Left colon (tissue), 2 donors: ENCODE measurements around the gene APOBEC3C. TPM values are rescaled to one million over a fixed set of nuclear protein-coding genes. Genes with fewer than 3 reads are reported as not detected.
"Not testable (repeated sequence)": the region's sequence is repeated elsewhere in the genome, so short reads cannot be mapped to it uniquely, and the experiment has no call there.

Source experiments
- ATAC-seq: fragments of 200-7000 bp; cut with Tn5 transposase; one replicate; pipeline ENCODE4 v1.9.1; 2020; ENCODE audit warnings: mild to moderate bottlenecking, moderate library complexity
- DNase-seq, 2 donors: peaks; one replicate each; pipeline ENCODE4 v3.0.0-alpha.2; 2020
- intact Hi-C, 2 donors: fragments of 100-400 bp; cut with DNase I in 1 of 2; cut with micrococcal nuclease in 1 of 2; formaldehyde crosslinking; loops; one replicate each; pipeline versions ENCODE4 v1.11.2 to v1.14.0; 2022; cut with DNase I, micrococcal nuclease
- total RNA-seq, 2 donors: library from RNA; stranded (reverse); fragmentation: NEBNext Ultra II Directional; extraction: Animal tissue kit (Norgen Biotek cat#: 25700); gene quantifications; one replicate each; pipeline ENCODE4 v1.2.1, GENCODE V29; 2021
- donor health status: DM: no; HTN: no; CAD: no.
- donor health status: DM: yes; HTN: yes; CAD: no.

The APOBEC3C gene
- total RNA-seq, 2 donors from 2014 or later, result 19.9 to 37.7 TPM

DNA sequence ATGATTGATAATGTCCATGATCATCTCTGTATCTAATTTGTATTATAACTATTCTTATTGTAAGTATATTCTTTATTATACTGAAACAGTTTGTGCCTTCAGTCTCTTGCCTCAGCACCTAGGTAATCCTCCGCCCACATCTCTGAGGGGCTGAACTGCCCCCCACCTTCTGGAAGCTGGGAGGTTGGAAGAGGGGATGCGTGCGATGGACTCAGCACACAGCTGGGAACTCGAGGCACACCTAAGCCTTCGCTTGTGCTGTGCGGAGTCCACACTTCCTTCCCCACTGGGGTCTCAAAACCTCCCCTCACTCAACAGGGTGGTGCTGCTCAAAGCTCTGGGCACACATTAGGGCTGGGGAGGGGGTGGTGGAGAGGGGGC, 506 bp upstream of the APOBEC3C start:
- ATAC-seq, intact Hi-C loops, DNase-seq: not testable (repeated sequence)

DNA sequence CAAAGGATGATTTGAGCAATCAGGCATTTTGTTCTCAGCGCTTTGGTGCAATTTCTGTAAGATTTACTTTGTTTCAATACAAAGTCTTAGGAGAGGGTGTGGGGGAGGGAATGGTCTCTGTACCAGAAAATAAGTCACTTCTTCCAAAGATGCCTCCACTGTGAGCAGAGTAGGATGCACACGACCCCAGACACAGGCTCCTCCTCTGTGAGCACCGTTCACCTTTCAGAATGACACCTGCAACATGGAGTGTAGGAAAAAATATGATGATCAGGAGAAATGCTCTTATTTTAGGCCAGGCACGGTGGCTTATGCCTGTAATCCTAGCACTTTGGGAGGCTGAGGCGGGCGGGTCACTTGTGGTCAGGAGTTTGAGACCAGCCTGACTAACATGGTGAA, 665 bp downstream of the APOBEC3C start:
- peak; percentile 12 for ATAC-seq
- intact Hi-C loops, DNase-seq: not testable (repeated sequence)

GRCh38 chr22:39016592-39016991, 2.5 kb downstream of the APOBEC3C start:
- intact Hi-C loops, result no loop called here

GRCh38 chr22:39017596-39018365, 3.7 kb downstream of the APOBEC3C start:
- DNase-seq, result no peak
- ATAC-seq, result no peak
- intact Hi-C loops, result no loop called here

More at GRCh38 chr22:39016592-39016991, 2.5 kb downstream of the APOBEC3C start:
- ATAC-seq, result no peak
- DNase-seq, result no peak

DNA sequence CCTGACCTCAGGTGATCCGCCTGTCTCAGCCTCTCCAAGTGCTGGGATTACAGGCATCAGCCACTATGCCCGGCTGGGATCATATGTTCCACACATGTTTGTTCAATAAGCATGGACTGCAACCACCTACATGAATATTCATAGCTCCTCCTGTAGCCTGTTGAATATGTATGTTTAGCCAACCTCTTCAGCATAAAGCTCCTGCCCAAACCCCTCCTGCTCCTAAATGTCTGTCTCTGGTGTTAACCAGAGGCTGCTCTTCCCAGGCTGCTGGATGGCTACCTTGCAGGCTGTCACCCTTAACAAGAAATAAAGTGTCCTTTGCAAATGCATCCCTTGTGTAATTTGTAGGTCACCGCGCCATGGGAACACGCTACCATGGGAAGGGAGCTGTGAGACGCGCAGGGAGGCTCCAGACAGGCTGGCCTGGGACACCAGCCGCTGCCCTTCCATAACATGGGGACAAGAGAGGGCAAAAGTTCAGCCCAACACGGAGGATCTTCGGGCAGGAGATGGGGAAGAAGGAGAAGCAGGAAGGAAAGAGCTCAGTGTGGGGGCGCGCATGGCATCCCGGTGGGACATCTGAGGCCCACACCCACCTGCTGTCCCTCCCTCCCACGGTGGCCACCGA, 6.1 kb downstream of the APOBEC3C start:
- ATAC-seq, result peak; percentile 14
- DNase-seq, intact Hi-C loops: not testable (repeated sequence)

DNA sequence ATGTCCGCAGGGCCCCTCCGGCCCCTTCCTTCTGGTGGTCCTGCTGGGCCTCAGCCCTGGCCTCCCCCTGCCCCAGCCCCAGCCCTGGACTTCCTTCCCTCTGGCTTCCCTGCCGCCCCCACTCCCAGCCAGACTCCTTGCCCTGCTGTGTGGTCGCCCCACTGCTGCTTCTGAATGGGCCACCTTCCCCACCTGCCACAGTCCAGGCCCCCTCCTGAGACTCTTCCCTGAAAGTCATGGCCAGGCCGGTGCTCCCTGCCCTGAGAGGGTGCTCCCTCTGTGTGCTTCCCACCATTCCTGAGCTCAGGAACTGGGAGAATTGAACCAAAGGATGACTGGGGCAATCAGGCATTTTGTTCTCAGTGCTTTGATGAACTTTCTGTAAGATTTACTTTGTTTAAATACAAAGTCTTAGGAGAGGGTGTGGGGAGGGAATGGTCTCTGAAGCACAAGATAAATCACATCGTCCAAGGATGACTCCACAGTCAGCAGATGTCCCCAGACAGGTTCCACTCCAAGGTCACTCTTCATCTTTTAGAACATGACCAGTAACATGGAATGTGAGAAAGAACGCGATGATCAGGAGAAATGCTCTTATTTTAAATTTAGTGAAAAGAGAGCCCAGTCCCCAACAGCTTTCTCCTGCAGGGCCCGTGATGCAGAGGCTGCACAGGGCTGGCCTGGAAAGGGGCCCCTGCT, 7.6 kb downstream of the APOBEC3C start:
- no peak for DNase-seq
- intact Hi-C loops, result no loop called here
- ATAC-seq, result peak; percentile 18

DNA sequence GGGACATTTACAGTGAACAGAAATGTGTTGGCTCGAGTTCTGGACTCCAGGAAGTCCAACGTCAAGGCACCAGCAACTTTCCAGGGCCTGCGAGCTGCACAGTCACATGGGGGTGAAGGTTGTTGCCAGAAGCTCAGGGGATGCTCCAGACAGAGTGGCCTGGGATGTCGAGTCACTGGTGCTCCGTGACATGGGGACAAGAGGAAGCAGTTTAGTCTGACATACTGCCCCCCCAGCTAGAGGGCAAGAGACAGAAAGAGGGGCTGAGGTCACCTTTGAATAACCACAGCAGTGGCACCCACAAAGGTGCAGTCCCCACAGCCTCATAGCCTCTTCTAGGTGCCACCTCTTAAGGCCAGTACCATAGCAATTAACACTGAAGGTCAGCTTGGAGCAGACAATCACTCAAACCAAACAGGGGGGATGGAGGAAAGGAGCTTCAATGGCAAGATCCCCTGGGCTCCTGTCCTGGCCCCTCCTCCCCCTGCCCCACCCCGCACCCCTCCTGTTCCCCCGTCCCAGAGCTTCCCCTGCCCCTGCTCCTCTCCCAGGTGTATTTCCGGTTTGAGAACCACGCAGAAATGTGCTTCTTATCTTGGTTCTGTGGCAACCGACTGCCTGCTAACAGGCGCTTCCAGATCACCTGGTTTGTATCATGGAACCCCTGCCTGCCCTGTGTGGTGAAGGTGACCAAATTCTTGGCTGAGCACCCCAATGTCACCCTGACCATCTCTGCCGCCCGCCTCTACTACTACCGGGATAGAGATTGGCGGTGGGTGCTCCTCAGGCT, 10.7 kb downstream of the APOBEC3C start:
- ATAC-seq (no peak), DNase-seq (no peak)
- intact Hi-C loops, result no loop called here

GRCh38 chr22:39026509-39027150, 12.6 kb downstream of the APOBEC3C start:
- ATAC-seq, result no peak
- no peak for DNase-seq
- intact Hi-C loops, result no loop called here

- ATAC-seq (no peak), DNase-seq (no peak)
- intact Hi-C loops, result no loop called here
These were observed 13.7 kb downstream of the APOBEC3C start for GRCh38 chr22:39027717-39028116.

- intact Hi-C loops, result no loop called here
- ATAC-seq, result no peak
These were observed 14.2 kb downstream of the APOBEC3C start for GRCh38 chr22:39028281-39028680.

DNA sequence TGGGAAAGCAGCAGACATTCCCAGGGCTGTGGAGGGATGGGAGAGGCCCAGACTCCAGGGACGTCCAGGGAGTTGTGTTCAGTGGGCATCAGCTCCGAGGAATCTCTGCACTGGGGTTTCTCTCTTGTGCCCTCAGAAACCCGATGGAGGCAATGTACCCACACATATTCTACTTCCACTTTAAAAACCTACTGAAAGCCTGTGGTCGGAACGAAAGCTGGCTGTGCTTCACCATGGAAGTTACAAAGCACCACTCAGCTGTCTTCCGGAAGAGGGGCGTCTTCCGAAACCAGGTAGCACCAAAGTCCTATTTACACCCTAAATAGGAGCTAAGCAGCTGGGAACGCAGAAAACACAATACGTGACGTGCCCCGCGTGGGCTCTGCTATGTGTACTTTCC, 15.2 kb downstream of the APOBEC3C start:
- intact Hi-C loops, result no loop called here
- DNase-seq (no peak), ATAC-seq (no peak)

More at GRCh38 chr22:39028281-39028680, 14.2 kb downstream of the APOBEC3C start:
- no peak for DNase-seq

DNA sequence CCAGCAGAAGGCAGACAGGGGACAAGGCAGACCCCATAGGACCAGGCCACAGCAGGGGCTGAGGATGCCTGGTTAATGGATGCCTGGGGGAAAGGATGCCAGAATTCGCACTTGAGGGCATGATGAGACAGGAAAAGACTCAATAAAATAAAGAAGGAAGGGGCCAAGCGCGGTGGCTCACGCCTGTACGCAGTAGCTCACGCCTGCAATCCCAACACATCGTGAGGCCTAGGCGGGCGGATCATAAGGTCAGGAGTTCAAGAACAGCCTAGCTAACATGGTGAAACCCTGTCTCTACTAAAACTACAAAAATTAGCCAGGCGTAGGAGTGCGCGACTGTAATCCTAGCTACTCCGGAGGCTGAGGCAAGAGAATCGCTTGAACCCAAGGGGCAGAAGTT, 16.6 kb downstream of the APOBEC3C start:
- DNase-seq, result no peak
- ATAC-seq, result no peak
- intact Hi-C loops, result no loop called here

GRCh38 chr22:39031434-39032295, 17.6 kb downstream of the APOBEC3C start:
- intact Hi-C loops, DNase-seq, ATAC-seq: not testable (repeated sequence)

DNA sequence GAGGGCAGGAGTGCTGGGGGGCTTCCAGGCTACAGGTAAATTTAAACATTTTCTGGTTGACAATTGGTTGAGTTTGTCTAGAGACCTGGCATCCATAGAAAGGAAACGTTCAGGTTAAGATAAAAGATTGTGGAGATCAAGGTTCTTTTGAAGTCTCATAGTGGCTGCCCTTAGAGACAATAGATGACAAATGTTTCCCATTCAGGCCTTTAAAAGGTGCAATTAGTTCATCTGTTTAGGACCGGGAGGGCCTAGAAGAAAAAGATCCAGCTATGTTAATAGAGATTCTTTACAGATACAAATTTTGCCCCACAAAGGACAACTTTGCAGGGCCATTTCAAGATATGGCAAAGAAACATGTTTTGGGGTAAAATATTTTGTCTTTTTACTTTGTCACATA, 23.0 kb downstream of the APOBEC3C start:
- ATAC-seq, DNase-seq, intact Hi-C loops: not testable (repeated sequence)

- no peak for DNase-seq
- intact Hi-C loops, result no loop called here
- no peak for ATAC-seq
These were observed 25.5 kb downstream of the APOBEC3C start for GRCh38 chr22:39039306-39040126.

DNA sequence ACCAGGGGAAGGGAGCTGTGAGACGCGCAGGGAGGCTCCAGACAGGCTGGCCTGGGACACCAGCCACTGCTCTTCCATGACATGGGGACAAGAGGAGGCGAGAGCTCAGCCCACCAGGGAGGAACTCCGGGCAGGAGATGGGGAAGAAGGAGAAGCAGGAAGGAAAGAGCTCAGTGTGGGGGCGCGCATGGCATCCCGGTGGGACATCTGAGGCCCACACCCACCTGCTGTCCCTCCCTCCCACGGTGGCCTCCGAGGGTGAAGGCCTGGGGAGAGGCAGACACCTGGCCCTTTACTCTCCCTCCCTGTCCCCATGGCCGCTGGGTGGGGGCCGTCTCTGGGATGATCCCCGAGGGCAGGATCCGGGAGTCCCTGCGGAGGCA, 26.1 kb downstream of the APOBEC3C start:
- DNase-seq, intact Hi-C loops, ATAC-seq: not testable (repeated sequence)
